ENCODE results near the gene GPANK1.

GPANK1 gene

DNA sequence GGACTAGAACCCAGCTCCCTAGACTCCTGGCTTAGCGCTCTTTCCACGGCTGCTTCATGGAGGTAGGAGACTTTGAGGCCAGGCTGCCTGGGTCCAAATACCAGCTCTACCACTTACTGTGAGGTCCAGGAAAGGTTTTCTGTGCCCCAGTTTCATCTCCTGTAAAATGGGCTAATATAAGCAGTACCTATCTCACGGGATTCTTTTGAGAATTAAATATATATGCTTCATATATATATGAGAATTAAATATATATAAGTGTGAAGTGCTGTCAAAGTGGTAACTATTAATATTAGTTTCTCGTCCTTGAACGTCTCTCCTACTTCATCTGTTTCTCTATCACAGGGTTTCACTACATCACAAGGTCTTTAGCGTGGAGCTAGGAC lies 26.3 kb upstream of the GPANK1 start:
- DNase-seq (ENCODE audit: low read depth): no peak

DNA sequence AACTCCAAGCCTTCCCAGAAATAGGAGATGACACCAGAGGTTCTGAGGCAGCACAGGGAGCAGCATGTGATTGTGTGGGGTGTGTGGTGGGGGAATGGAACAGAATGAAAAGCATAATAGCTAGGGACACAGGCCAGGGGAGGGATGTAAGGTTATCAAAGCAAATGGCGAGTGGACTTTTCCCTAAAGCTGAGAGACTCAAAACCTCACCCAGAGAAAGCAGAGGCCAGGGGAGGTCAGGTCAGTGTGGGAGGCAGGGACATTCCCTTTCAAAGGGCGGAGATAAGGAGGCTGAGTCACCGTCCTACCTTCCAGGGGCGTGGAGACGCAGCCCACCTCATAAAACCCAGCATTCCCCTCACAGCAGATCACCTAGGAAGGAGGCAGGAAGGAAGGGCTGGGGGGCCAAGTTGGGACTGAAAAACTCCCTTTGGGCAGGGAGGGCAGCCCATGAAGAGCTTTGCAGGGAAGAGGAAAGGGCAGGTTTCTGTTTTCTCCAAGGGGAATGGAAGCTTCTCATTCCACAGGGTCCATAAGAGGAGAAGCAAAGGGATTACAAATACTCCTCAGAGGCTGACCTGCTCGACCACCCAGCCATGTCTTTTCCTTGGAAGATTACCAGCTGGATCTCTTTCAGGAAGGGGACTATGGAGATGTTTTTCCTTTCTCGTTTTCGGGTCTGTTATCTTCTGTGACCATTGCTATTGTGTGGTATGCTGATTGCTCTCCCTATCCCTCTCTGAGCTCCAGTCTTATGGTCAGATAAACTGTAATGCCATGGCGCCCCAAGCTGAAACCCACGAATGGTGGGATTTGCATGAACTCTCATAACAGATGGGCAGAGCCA lies 25.7 kb upstream of the GPANK1 start:
- no peak for DNase-seq (ENCODE audit: low read depth)

DNA sequence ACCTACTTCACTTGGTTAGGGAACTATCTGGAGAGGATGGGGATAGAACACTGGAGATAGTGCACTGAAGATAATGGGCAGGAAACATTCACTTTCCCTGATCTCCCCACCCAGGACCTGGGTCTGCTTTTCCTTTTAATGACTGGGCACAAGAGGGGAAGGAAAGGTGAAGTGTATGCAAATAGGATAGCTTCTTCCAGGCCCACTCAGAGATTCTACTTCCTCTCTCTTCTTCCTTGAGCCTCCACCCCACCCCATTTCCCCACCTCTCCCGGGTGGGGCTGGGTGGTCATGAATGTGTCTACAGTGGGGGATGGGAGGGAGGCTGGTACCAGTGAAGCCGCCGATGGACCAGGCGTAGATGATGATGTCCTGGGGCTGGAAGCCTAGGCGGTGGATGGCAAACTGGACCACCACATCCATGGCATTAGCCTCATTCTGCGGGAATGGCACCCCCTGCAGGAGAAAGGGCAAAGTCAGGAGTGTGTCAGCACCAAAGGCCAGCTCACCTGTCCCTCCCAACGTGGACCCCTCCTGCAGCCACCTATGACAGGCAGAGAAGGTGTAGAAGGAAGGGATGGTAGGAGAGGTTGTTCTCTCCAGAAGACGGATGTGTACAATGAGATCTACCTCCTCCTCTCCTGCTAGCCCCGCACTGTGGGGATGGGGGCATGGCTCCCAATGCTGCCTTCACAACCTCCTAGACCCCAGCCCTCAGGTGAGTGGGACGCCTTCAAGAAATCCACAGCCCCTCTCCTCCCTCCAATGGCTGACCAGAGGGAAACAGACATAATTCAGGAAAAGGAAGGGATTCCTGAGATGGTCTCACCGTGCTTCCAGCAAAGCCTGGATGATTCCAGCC lies 24.7 kb upstream of the GPANK1 start:
- no peak for DNase-seq (ENCODE audit: low read depth)

DNA sequence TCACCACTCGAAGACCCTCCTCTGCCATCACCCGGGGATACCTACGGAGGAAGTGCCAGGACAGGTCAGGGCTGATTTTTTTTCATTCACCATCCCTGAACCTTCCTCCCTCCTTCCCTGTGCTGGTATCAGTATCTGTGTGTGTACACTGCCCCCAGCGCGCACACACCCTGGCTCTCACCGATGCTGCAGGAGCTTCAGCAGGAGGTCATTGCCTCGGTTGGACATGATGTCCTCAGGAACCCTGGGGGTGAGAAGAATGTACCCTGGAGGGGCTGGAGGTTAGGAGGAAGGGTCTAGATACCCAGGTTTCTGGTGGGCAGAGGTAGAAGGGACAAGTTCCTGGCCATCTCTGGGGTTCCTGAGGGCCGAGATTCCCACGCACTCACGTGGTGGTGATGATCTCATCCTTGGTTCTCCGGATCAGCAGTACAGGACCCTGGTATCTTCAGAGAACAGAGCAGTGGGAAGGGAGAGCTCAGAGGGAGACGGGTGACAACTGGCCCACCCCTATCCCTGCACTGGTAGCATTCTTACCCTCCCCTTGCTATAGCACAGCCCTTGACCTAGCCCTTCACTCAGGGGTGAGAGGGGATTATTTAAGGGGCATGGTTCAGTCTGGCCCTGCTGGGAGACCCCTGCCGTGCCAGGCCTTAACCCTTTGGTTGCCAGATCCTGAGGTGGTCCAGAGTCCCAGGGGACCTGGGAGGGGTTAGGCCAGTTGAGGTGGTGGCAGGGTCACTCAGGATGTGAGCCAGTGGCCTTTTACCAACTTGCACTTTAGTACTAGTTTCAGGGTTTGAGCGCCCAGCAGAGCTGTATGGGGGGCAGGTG lies 23.3 kb upstream of the GPANK1 start:
- DNase-seq (ENCODE audit: low read depth): no peak

DNA sequence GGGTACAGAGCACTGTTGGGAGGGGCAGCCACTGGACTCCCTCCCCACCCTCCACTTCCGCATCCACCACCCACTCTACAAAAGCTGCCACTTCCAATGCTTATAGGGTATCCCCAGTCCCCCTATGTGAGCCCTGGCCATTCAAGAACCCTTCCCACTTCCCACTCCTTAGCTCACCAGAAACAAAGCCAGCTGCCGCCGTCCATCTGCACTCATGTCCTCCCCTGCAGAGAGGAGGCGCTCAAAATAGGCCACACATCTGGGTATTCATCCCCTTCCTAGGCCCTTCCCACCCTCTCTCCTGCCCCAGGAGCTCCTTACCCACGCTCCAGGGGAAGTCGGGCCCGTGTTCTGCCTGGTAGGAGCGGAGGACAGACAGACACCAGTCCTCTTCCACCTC lies 22.5 kb upstream of the GPANK1 start:
- DNase-seq (ENCODE audit: low read depth): no peak

DNA sequence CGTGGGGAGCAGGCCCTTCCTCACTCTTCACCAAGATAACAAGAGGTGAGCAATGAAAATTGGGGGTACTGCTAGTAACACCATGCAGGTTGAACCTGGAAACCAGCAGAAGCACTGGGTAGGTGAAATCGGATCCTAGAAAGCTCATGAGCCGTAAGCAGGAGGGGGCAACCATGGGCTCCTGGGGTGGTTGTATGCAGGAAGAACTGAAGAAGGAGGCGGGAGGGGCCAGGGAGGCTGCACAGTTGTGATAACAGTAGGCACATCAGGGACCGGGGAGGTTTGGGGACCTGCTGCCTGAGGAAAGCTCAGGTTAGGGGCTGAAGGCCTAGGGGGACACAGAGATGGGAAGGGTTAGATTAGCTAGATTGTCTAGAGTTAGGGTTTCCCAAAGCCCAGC lies 21.7 kb upstream of the GPANK1 start:
- DNase-seq (ENCODE audit: low read depth): no peak

DNA sequence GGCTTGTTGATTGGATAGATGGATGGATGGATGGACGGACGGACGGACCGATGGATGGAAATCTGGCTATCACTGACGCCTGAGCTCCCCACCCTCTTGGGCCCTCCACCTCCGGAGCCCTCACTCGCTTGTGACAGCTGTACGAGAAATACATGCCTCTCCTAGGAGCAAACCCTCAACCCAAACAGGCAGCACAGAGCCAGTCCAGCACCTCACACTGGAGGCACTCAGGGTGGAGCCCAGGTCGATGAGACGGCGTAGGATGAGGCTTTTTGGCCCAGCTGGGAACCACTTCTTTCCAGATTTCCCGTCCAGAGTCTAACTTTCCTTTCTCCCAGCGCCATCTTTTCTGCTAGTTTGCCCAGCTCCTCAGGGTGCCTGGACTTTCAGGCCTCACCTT lies 18.8 kb upstream of the GPANK1 start:
- no peak for DNase-seq (ENCODE audit: low read depth)

DNA sequence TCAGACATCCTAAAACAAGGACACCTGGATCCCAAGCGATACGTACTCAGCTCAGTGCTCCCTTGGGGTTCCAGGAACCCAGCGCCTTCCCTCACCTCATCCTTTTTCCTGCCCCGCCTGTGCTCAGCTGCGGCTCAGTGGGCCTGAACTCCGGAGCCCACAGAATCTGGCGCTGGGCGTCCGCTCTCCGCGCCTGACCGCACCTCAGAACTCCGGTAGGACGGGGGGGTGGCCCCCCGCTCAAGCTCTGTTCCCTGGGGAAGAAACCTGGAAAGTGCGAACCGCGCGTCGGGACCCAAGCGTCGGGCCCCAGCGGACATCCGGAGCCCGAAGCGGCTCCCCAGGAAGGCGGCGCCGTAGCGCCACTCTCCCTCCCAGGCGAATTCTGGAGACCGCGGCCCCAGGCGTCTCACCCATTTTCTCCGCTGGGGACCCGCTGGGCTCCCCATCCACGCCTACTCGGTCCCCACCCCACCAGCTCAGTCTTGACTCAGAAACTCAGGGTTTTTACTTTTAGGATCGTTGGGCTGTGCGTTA lies 16.4 kb upstream of the GPANK1 start:
- peak; percentile 31 for DNase-seq (ENCODE audit: low read depth)

DNA sequence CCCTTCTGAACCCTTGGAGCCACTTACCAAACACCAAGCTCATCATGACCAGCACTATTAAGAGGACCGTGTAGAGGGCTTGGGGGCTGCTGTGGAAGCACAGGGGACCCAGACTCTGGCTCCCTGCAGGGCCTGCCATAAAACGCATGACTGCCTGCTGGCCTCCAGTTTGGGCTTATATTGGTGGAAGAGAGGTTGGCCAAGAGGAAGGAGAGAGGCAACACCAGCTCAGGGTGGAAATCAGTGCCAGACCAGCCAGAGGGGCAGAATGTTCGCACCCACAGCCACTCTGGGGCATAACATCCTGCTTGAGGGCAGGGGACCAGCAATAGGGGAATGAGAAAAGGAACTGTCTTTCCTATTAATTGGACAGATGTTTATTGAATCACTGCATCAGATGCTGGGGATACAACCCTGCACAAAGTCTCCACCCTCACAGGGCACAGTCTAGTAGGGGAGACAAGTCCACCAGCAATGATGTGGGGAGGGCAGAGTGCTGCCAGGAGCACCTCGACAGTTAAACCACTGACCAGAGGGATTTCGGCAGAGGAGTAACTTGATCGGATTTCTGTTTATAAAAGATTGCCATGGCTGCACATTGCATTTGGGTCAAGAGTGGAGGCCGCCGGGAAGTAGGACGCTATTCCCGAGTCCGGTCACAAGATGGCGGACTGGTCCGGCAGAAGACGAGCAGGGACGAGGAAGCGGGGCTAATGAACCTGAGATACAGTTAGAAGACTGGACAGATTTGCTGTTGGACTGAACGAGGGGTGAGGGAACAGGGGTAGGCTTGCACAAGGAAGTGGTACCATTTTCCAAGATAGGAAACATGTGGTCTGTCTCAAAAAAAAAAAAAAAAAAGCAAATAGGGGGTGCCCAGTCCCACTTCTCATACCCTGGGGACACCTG lies 15.7 kb upstream of the GPANK1 start, which contains the start of gene LY6G5C:
Gene LY6G5C (minus strand): TSS at position 842 of the 909 bp plus-strand sequence. CDS start 694 bp downstream, at position 148.
- DNase-seq (ENCODE audit: low read depth): peak; percentile 95

DNA sequence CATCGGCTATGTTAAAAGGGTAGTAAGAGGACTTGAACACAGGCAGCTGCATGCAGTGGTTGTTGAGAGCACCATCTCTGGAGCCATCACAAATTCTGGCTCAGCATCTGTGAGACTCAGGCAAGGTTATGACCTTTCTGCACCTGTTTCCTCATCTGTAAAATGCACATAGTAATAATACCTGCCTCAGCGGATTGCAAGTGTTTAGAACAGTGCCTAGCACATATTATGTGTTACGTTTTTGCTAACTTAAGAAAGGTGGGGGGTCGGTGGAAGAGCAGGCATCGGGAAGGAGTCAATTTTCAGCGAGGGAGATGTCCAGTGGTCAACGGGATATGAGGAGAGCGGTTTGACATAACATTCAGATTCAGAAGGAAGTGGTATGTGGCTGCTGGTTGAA lies 13.2 kb upstream of the GPANK1 start:
- no peak for DNase-seq (ENCODE audit: low read depth)

DNA sequence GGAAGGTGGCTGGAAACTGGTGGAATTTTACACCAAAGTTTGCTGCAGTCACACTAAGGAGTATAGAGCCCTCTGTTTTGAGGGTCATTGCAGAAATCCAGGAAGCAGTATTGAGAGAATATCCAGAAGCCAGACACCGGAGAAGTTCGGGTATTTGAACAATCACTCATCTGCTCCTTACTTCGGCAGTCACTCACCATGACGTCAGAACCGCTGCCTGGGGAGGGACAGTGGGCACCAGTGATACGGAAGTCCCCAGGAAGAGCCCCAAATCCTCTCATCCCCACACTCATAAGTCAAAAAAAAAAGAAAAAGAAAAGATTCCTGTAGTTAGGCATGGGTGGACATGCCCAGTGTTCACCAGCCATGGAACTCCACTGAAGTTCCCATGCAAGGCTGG lies 12.1 kb upstream of the GPANK1 start:
- no peak for DNase-seq (ENCODE audit: low read depth)

DNA sequence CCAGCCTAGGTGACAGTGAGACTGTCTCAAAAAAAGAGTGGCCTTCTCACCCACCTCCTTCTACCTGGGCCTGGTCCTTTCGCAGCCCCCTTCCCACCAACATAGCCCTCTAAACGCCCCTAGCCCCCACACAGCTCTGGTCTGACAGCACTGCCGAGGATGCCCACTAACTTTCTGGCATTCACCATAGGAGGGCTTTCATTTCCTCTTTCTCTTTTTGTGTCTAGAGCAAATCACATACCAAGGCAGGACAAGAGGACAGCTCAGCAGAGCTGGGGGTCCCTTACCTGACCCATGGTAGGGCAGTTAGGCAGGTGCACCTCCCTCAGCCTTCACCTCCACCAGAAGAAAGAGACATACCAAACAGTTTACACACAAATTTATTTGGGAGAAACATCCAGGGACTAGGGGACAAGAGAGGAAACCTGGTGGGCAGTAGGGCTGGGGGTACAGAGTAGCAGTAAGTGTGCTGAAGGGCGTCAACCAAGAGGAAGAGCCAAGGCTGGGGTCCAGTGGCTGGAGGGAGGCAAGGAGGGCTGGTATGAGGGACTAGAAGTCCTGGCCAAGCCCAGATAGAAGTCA lies 11.6 kb upstream of the GPANK1 start:
- DNase-seq (ENCODE audit: low read depth): no peak

DNA sequence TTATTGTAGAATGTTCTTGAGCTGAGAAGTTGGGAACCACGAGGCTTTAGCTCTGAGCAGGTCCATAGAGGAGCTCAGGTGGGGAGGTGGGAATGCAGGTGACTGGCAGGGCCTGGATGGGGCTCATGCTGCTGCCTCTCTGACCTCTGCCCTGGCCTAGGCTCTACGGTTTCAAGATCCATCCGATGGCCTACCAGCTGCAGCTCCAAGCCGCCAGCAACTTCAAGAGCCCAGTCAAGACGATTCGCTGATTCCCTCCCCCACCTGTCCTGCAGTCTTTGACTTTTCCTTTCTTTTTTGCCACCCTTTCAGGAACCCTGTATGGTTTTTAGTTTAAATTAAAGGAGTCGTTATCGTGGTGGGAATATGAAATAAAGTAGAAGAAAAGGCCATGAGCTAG lies 4.9 kb upstream of the GPANK1 start, which contains the start of gene LY6G5B:
Gene LY6G5B (plus strand): TSS at position 301 of the 400 bp plus-strand sequence. CDS start 975 bp downstream, outside the sequence.
- no peak for DNase-seq (ENCODE audit: low read depth)

DNA sequence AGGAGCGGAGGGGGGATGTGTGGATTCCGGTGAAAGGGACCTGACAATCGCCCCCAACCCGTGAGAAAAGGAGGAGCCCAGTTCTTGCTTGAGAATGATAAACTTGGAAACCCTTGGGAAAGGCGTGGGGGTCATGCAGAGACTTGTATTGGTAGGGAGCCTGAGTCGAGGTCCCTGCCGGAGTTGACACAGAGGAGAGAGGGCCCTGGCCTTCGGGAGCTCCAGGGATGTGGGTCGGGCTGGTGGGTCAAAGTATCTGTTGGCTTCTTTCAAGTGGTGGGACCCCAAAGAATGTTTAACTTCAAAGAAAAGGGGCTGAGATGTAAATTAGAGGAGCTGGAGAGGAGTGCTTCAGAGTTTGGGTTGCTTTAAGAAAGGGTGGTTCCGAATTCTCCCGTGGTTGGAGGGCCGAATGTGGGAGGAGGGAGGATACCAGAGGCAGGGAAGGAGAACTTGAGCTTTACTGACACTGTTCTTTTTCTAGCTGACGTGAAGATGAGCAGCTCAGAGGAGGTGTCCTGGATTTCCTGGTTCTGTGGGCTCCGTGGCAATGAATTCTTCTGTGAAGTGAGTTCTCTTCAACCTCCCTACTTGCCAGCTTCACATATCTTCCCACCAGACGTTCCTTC lies 1.7 kb upstream of the GPANK1 start:
- DNase-seq (ENCODE audit: low read depth): no peak

DNA sequence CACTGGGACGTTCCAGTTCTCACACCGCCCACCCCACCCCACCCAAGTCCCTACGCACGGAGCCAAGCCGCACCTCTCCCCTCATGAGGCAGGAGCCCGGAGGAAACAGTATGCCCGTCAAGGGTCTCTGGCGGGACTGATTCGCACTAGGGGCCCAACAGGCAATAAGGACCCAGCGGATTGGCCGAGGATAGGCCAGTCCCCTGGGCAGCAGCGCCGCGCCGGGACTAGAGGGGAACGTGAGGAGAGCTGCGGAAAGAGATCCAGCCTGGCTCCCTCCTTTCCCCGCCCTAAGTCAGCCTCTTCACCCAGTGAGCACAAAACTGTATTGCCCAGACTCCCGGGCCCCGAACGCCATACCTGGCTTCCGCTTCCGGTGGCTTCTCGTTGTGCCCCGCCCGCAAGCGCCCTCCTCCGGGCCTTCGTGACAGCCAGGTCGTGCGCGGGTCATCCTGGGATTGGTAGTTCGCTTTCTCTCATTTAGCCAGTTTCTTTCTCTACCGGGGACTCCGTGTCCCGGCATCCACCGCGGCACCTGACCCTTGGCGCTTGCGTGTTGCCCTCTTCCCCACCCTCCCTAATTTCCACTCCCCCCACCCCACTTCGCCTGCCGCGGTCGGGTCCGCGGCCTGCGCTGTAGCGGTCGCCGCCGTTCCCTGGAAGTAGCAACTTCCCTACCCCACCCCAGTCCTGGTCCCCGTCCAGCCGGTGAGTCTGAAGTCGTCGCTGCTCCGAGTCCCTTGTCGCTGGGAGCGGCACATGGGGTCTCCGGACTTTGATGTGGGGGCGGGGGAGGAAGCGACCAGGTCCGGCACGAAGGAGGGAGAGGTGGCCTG lies 922 bp upstream of the GPANK1 start, which contains the start of gene CSNK2B:
Gene CSNK2B (plus strand): TSS at position 580 of the 836 bp plus-strand sequence. CDS start 752 bp downstream, outside the sequence.
- peak; percentile 96 for DNase-seq (ENCODE audit: low read depth)

DNA sequence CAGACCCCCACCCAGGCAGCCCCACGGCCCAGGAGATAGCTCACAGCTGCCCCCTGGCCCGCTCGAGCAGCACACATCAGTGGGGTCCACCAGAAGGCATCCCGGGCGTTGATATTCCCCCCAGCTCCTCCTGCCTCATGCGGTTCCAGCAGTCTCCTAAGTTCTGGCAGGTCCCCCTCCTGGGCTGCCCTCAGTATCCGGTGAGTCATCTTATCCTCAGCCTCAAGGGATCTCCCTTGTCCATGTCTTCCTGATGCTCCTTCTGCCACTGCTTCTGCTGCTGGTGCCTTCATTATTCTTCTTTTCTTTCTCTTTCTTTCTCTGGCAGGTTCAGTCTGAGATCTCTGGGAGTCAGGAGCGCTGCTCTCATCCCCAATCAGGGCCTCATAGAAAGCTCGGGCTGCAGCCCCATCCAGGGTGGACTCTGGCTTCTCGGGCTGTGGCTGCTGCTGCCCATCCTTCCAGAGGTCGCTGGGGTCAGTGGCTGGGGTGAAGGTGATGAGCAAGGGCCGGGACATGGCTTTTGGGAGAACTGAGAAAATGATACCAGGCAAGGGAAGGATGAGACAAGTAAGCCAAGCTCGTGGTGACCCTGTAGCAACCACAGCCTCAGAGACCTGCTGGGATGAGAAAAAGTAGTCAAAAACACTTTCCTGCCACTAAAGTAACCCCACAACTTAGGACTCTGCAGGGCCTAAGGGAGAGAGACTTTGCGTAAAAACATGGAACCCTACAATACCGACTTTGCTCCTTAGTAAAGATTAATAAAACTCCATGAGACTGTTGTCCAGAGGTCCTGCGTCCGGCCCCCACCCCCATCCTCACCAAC lies 622 bp downstream of the GPANK1 start:
- peak; percentile 70 for DNase-seq (ENCODE audit: low read depth)

DNA sequence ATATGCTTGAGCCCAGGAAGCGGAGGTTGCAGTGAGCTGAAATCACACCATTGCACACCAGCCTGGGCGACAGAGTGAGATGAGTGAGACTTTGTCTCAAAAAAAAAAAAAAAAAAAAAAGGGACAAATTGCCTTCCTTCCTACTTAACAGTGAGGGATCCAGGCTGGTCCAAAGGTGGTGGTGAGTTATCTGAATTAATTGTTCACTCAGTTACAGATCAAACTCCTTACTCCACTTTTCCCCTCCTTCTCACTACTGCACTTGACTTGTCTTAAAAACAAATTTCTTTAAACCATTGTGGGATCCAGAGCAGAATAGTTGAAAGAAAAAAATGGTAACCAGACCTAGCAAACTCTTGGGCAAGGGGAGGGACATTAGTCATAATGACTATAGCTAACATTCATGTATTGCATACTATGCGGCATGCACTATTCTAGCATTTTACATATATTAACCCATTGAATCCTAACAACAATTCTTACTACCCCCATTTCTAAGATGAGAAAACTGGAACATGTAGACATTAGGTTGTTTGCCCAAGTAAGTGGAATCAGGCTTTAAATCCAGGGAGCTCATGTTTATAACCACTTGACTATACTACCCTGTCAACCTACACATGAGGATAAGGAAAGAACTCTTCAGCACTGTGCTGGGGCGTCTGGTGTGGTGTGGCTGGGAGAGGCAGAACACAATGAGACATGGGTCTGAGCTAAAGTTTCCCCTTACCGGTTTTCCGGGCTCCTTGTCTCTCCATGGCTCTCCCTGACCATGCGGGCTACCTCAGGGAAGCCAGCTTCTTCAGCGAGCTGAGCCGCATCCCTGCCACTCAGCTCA lies 1.5 kb downstream of the GPANK1 start:
- DNase-seq (ENCODE audit: low read depth): peak; percentile 42

Measured in fibroblast of gingiva (primary cell).